Measurements from ENCODE around the gene UBE2H.
"Not testable (repeated sequence)": the region's sequence is repeated elsewhere in the genome, so short reads cannot be mapped to it uniquely, and the experiment has no call there.

The UBE2H gene

DNA sequence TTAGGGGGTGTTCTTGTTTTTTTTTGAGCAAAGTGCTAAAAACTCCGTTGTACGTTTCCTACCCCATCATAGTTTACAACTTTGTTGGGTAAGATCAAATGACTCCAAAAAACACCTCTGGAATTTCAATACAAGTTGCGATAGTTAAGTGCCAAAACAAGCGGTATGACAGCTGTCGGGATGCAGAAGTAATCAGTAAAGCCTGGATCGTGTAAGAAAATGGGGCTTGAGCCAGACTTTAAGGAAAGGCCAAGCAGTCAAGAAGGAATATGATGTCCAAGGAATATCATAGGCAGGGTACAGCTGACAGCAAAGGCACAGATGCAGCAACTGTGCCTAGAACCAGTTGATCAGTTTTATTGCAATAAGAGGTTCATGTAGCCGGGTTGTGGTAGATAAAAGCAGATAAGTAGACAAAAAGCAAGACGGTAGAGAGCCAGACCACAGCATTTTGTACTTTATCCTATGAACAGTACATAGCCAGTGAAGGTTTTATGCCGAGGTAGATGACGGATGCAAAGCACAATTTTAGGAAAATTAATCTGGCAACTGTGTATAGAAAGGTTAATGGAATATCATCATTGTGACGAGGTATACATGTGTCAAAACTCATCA, 45.5 kb downstream of the UBE2H start:
- H3K27ac Mint-ChIP-seq, result peak overlapping the region; percentile 42
- H3K27me3 Mint-ChIP-seq, result no peaks in the 10 kb centered on the region
- H3K4me1 Mint-ChIP-seq (ENCODE audit: low read depth), result peaks cover 80% of the 10 kb centered on the region
- H3K36me3 Mint-ChIP-seq (ENCODE audit: low read depth), result peaks cover 27% of the 10 kb centered on the region
- no peak for DNase-seq
- peaks cover 7% of the 10 kb centered on the region for H3K9me3 Mint-ChIP-seq
- H3K4me3 Mint-ChIP-seq, result no peak overlapping the region

- DNase-seq, result no peak
- H3K27me3 Mint-ChIP-seq, result no peaks in the 10 kb centered on the region
- peaks cover 7% of the 10 kb centered on the region for H3K9me3 Mint-ChIP-seq
- peaks cover 27% of the 10 kb centered on the region for H3K36me3 Mint-ChIP-seq (ENCODE audit: low read depth)
- H3K4me3 Mint-ChIP-seq, result no peak overlapping the region
- peak overlapping the region; percentile 42 for H3K27ac Mint-ChIP-seq
- H3K4me1 Mint-ChIP-seq (ENCODE audit: low read depth), result peaks cover 78% of the 10 kb centered on the region
These were observed 46.1 kb downstream of the UBE2H start for GRCh38 chr7:129906700-129907099.

DNA sequence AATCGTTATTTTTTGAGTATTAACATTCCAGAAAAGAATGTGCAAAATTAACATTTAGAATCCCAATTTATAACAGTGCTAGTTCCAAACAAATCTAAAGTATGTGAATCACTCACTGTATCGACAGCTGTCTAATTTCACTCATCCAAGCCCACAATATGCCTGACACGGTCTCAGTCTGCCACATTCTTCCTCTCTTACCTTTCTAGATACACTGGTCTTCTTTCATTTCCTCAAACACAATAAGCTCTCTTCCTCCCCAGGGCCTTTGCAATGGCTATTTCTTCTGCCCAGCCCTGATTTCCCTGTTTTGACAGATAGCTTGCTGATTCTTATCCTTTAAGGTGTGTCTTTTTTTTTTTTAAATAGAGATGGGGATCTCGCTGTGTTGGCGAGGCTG, 48.8 kb downstream of the UBE2H start:
- H3K4me1 Mint-ChIP-seq (ENCODE audit: low read depth), result peaks cover 80% of the 10 kb centered on the region
- no peak overlapping the region for H3K4me3 Mint-ChIP-seq
- peaks cover 25% of the 10 kb centered on the region for H3K36me3 Mint-ChIP-seq (ENCODE audit: low read depth)
- no peak for DNase-seq
- no peak overlapping the region for H3K27ac Mint-ChIP-seq
- H3K27me3 Mint-ChIP-seq, result no peaks in the 10 kb centered on the region
- peaks cover 7% of the 10 kb centered on the region for H3K9me3 Mint-ChIP-seq

DNA sequence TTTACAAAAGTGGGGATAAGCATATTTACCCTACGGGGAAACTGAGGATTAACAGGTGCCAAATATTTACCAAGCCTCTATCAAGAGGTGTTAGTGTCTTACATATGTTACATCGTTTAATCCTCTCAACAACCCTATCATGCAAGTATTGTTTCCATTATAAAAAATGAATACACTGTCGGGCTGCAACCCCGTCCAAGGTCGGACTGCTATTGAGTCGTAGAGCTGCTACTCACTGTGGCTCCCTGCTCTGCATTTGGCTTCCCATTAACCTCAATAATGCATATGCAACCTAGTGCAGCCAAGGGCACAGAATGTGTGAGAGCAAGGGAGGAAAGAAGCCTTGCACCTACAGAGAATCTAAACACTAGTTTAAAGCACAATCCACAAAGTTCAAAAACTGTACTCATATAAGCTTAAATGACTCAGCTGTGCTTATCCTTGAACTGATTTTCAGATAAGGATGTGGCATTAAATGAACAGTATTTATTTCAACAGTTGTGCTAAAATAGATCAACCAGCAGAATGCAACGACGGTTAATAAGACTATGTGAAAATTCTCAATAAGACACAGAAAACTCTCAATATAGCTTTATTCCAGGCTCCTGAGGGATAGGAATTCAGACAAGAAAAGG, 49.9 kb downstream of the UBE2H start:
- H3K4me1 Mint-ChIP-seq (ENCODE audit: low read depth), result peaks cover 80% of the 10 kb centered on the region
- no peaks in the 10 kb centered on the region for H3K27me3 Mint-ChIP-seq
- no peak overlapping the region for H3K4me3 Mint-ChIP-seq
- peaks cover 7% of the 10 kb centered on the region for H3K9me3 Mint-ChIP-seq
- DNase-seq, result no peak
- no peak overlapping the region for H3K27ac Mint-ChIP-seq
- peaks cover 24% of the 10 kb centered on the region for H3K36me3 Mint-ChIP-seq (ENCODE audit: low read depth)

DNA sequence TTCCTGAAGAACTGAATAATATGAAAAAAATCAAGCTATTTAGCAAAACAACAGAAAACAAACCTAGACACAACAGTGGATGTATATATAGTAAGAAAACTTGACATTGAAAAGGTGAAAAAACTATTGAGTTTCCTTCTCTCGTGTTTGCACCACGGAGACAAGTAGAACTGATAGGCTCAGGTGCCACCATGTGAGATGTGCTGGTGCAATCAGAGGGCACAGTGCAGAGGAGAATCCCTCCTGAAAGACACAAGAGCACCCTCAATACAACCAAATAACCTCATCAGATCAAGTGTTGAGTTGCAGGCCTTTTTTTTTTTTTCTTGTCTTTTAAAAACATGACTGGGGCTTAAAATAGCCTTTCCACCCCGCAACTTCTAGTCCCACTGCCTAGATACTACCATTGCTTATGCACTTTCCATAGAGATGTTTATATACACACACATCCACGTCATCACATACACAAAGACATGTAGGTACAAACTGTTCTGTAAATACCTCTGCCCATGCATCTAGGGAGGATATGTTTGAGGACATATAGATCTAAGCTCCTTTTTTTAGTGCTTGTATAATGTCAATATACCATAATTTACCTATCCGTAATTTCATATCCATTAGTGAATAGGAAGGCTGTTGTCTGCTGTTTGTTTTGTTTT, 54.1 kb downstream of the UBE2H start:
- Mint-ChIP-seq H3K27ac (no peak overlapping the region), H3K4me3 (no peak overlapping the region)
- no peak for DNase-seq

DNA sequence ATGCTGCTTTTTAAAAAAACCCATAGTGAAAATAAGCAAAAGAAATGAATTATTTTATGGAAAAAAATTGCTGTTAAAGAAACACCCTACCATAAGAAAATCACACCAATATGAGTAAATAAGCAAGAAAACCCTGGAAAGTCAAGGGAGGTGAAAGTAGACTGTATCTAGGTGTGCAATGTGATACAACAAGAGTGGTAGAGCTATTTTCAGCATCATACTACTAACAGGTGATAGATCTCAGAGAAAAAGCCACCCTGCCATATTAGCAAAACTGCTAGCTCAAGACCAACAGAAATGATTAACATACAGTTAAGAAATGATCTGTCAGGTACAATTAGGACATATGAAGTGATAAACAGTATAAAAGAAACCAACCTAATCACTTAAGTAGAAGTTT, 54.8 kb downstream of the UBE2H start:
- no peak overlapping the region for H3K27ac Mint-ChIP-seq
- H3K27me3 Mint-ChIP-seq, result no peaks in the 10 kb centered on the region
- DNase-seq, result no peak
- peaks cover 48% of the 10 kb centered on the region for H3K4me1 Mint-ChIP-seq (ENCODE audit: low read depth)
- no peak overlapping the region for H3K4me3 Mint-ChIP-seq
- H3K36me3 Mint-ChIP-seq (ENCODE audit: low read depth), result peaks cover 20% of the 10 kb centered on the region
- no peaks in the 10 kb centered on the region for H3K9me3 Mint-ChIP-seq

More for the DNA sequence above, 54.1 kb downstream of the UBE2H start:
- Mint-ChIP-seq H3K36me3 (ENCODE audit: low read depth) (peaks cover 20% of the 10 kb centered on the region), H3K9me3 (no peaks in the 10 kb centered on the region), H3K4me1 (ENCODE audit: low read depth) (peaks cover 51% of the 10 kb centered on the region), H3K27me3 (no peaks in the 10 kb centered on the region)

- no peak overlapping the region for H3K27ac Mint-ChIP-seq
These were observed 56.0 kb downstream of the UBE2H start for GRCh38 chr7:129896568-129897382.

DNA sequence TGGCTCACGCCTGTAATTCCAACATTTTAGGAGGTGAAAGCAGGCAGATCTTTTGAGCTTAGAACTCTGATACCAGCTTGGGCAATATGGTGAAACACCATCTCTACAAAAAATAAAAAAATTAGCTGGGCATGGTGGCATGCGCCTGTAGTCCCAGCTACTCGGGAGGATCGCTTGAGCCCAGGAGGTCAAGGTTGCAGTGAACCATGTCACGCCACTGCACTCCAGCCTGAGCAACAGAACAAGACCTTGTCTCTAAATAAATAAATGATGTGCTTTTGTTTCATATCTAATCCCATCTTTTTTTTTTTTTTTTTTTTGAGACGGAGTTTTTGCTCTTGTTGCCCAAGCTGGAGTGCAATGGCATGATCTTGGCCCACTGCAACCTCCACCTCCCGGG, 58.6 kb downstream of the UBE2H start:
- H3K4me1 Mint-ChIP-seq (ENCODE audit: low read depth), result peaks cover 25% of the 10 kb centered on the region
- not testable (repeated sequence) for H3K4me3 Mint-ChIP-seq, H3K27ac Mint-ChIP-seq, H3K27me3 Mint-ChIP-seq, H3K9me3 Mint-ChIP-seq, DNase-seq
- H3K36me3 Mint-ChIP-seq (ENCODE audit: low read depth), result peaks cover 12% of the 10 kb centered on the region

More at GRCh38 chr7:129896568-129897382, 56.0 kb downstream of the UBE2H start:
- no peaks in the 10 kb centered on the region for H3K9me3 Mint-ChIP-seq
- no peaks in the 10 kb centered on the region for H3K27me3 Mint-ChIP-seq
- H3K4me3 Mint-ChIP-seq, result no peak overlapping the region
- no peak for DNase-seq
- peaks cover 38% of the 10 kb centered on the region for H3K4me1 Mint-ChIP-seq (ENCODE audit: low read depth)
- H3K36me3 Mint-ChIP-seq (ENCODE audit: low read depth), result peaks cover 19% of the 10 kb centered on the region

- Mint-ChIP-seq H3K9me3 (no peaks in the 10 kb centered on the region), H3K27me3 (no peaks in the 10 kb centered on the region), H3K4me1 (ENCODE audit: low read depth) (peaks cover 5% of the 10 kb centered on the region), H3K36me3 (ENCODE audit: low read depth) (peaks cover 8% of the 10 kb centered on the region), H3K4me3 (no peak overlapping the region), H3K27ac (no peak overlapping the region)
- no peak for DNase-seq
These were observed 62.7 kb downstream of the UBE2H start for GRCh38 chr7:129890090-129890489.

- no peak for DNase-seq
- Mint-ChIP-seq H3K9me3 (no peaks in the 10 kb centered on the region), H3K4me1 (ENCODE audit: low read depth) (peaks cover 5% of the 10 kb centered on the region), H3K36me3 (ENCODE audit: low read depth) (peaks cover 7% of the 10 kb centered on the region), H3K27ac (no peak overlapping the region), H3K4me3 (no peak overlapping the region), H3K27me3 (no peaks in the 10 kb centered on the region)
These were observed 63.5 kb downstream of the UBE2H start for GRCh38 chr7:129889133-129889844.

GRCh38 chr7:129887865-129888264, 64.9 kb downstream of the UBE2H start:
- Mint-ChIP-seq H3K4me3 (no peak overlapping the region), H3K4me1 (ENCODE audit: low read depth) (peaks cover 4% of the 10 kb centered on the region), H3K36me3 (ENCODE audit: low read depth) (peaks cover 7% of the 10 kb centered on the region), H3K27ac (no peak overlapping the region), H3K9me3 (no peaks in the 10 kb centered on the region), H3K27me3 (no peaks in the 10 kb centered on the region)
- no peak for DNase-seq

DNA sequence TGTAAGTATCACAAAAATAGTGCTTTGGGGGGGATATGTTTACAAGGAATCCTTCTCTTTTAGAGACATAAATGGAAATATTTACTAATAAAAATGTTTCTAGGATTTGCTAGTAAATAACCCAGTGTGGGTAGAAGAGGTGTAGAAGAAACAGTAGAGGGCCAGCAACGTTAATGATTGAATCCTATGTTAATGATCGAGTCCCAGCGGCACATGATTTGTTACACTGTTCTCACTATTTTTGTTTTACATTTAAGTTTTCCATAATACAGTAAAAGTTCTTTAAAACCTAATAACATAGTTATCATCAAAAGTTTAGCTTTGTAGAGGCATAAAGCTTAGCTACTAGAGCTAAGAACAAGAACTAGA, 66.0 kb downstream of the UBE2H start:
- no peak overlapping the region for H3K4me3 Mint-ChIP-seq
- no peak overlapping the region for H3K27ac Mint-ChIP-seq
- DNase-seq, result no peak
- H3K4me1 Mint-ChIP-seq (ENCODE audit: low read depth), result peaks cover 4% of the 10 kb centered on the region
- peaks cover 7% of the 10 kb centered on the region for H3K36me3 Mint-ChIP-seq (ENCODE audit: low read depth)
- H3K27me3 Mint-ChIP-seq, result no peaks in the 10 kb centered on the region
- H3K9me3 Mint-ChIP-seq, result no peaks in the 10 kb centered on the region

DNA sequence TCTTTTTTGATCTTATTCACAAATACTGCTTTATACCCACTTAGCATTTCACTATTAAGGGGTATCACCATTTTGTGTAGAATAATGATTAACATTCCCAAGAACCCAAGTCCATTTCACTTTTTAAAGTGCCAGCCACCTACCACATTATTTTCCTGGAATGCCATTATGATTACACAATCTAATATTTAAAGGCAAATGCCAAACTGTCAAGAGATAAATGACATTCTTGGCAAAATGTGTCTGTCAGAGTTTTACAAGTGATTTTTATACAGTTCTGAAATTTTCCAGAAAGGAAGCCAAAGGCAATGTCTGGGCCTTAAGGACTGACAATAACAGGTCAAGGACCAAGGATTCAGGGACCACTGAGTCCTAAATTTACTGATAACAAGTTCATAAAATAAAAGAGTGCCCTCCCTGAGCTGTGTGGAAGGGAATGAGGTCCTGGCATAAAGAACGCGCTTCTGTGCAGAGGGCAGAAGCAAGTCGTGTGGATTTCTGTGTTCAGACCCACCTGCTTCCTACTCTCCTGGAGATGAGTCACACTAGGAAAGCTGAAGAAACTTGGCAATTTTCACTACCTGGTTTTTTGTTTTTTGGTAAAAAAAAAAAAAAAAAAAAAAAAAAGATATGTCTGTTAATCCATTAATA, 66.5 kb downstream of the UBE2H start:
- DNase-seq, result no peak
- no peaks in the 10 kb centered on the region for H3K9me3 Mint-ChIP-seq
- peaks cover 7% of the 10 kb centered on the region for H3K36me3 Mint-ChIP-seq (ENCODE audit: low read depth)
- no peak overlapping the region for H3K27ac Mint-ChIP-seq
- peaks cover 6% of the 10 kb centered on the region for H3K4me1 Mint-ChIP-seq (ENCODE audit: low read depth)
- no peaks in the 10 kb centered on the region for H3K27me3 Mint-ChIP-seq
- H3K4me3 Mint-ChIP-seq, result no peak overlapping the region

DNA sequence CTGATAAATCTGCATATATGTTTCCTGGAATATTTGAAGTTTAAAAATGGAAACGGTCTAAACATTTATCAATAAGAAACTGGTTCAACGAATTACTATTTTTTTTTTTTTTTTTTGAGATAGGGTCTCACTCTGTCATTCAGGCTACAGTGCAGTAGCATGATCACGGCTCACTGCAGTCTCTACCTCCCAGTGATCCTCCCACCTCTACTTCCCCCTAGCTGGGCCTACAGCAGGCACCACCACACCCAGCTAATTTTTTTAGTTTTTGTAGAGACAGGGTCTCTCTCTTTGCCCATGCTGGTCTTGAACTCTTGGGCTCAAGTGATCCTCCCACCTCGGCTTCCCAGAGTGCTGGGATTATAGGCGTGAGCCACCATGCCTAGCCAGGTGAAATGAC, 68.3 kb downstream of the UBE2H start:
- H3K4me1 Mint-ChIP-seq (ENCODE audit: low read depth), result peaks cover 18% of the 10 kb centered on the region
- no peaks in the 10 kb centered on the region for H3K9me3 Mint-ChIP-seq
- H3K27me3 Mint-ChIP-seq, result no peaks in the 10 kb centered on the region
- H3K4me3 Mint-ChIP-seq, result no peak overlapping the region
- no peak overlapping the region for H3K27ac Mint-ChIP-seq
- no peak for DNase-seq
- peaks cover 11% of the 10 kb centered on the region for H3K36me3 Mint-ChIP-seq (ENCODE audit: low read depth)
